ENCODE data around the gene FRMD3. TPM values are rescaled to one million over a fixed set of nuclear protein-coding genes. Genes with fewer than 3 reads are reported as not detected.

FRMD3 gene
- 2.2 to 3.3 TPM (median 2.9 TPM) in 5 replicates for total RNA-seq (2022; extraction: Qiagen RNA extraction)

GRCh38 chr9:83538172-83538889, at the start of gene FRMD3:
Gene FRMD3, minus strand, starts transcription at chr9:83538401. Its CDS starts 170 bp downstream, at chr9:83538231.

Other genes with a start within 250 kb of the FRMD3 start
- gene IDNK, start 84.7 kb upstream of the FRMD3 start, total RNA-seq (2022; extraction: Qiagen RNA extraction), result 5.4 to 6.7 TPM (median 6.4 TPM) in 5 replicates
- 104 to 119 TPM (median 106 TPM) in 5 replicates for gene UBQLN1, start 169.6 kb upstream of the FRMD3 start, total RNA-seq (2022; extraction: Qiagen RNA extraction)